Measurements from ENCODE around the gene CLEC20A. TPM values are rescaled to one million over a fixed set of nuclear protein-coding genes. Genes with fewer than 3 reads are reported as not detected.

The CLEC20A gene
- total RNA-seq, 8 experiments from 2014 or later, result 0.21 to 3.1 (median 0.50) TPM; not detected in 2

DNA sequence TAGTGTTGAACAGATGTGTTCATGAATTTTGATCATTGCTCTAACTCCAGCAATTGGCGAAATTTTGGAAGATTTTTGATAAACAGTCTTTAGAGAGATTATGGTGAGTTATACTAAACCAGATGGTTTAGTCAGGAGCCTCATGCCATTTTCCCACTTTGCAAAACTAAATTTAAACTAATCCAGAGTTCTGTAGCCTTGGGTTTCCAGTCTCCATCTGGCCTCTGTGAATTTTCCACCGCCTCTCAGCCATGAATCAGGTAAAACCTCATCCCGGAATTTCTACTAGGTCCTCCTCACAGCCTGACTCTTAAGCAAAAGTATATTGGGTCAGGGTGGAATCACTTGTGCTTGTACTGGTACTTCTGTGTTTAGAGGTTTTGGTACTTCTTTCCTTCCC is 44.8 kb downstream of the CLEC20A start:
- H3K4me1 ChIP-seq (replicated peaks in 1 of 2), result peaks cover 0 to 11% of the 10 kb centered on the region in 2 donors
- no peak for ATAC-seq (replicated peaks in 6 of 8)
- 67 to 100% (median 100%) methylated on average over 1 to 3 of the region's 3 CpGs; no CpG with 5 or more reads in 1 of the 10 experiments for WGBS, 10 experiments
- H3K27ac ChIP-seq, result no peak overlapping the region
- in situ Hi-C loops (cut with MboI; ENCODE audit: low pct_unique_long_range_greater_than_20kb in 2 of 9, low sequenced_read_pairs in 9 of 9, unreplicated experiment in 9 of 9), result no loop called here
- H3K4me3 ChIP-seq, result no peak overlapping the region

- peaks cover 0 to 11% of the 10 kb centered on the region in 2 donors for H3K4me1 ChIP-seq (replicated peaks in 1 of 2)
- H3K4me3 ChIP-seq, result no peak overlapping the region
- 58 to 100% (median 78%) methylated on average over 1 to 3 of the region's 3 CpGs; no CpG with 5 or more reads in 1 of the 10 experiments for WGBS, 10 experiments
- ATAC-seq (replicated peaks in 6 of 8), result no peak
- H3K27ac ChIP-seq, result no peak overlapping the region
- in situ Hi-C loops (cut with MboI; ENCODE audit: low pct_unique_long_range_greater_than_20kb in 2 of 9, low sequenced_read_pairs in 9 of 9, unreplicated experiment in 9 of 9), result no loop called here
Measured at GRCh38 chr1:178451529-178451928, 45.2 kb downstream of the CLEC20A start.

DNA sequence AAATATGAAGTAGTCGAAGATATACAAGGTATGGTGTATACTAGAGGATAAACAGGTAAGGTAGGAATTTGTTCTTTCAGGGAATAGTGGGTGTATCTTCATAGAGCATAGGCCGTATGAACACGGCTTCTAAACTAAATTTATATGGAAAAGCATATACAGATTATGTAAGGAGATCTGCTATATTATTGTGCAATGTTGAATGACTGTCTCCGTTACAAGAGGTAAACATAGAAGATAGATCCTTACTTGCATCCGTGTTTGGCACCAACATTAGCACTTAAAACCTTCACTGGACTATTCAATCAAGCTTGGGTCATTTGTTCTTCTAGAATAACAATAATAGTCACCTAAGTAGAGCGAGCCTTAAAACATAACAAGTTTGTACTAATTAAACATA is 45.9 kb downstream of the CLEC20A start:
- Histone ChIP-seq H3K4me3 (no peak overlapping the region), H3K4me1 (replicated peaks in 1 of 2) (peaks cover 0 to 11% of the 10 kb centered on the region in 2 donors), H3K27ac (no peak overlapping the region)
- WGBS, 10 experiments, result 91 to 100% (median 95%) methylated on average over 1 to 6 of the region's 6 CpGs
- no peak for ATAC-seq (replicated peaks in 6 of 8)
- in situ Hi-C loops (cut with MboI; ENCODE audit: low pct_unique_long_range_greater_than_20kb in 2 of 9, low sequenced_read_pairs in 9 of 9, unreplicated experiment in 9 of 9), result no loop called here

DNA sequence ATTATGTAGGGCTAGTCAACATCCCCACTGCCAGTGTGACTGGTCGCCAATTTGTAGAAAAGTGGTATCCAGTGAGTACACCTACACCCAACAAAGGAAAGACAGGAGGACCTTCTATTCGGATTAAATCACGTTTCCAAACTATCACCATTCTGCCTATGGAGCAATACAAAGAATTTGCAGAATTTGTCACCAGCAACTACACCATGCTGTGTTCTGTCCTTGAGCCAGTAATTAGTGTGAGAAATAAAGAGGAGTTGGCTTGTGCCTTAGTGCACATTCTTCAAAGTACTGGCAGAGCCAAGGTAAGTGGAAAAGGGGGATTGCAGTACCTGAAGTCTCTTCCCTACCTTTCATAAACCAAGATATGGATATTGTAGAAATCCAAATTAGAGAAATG is 53.8 kb downstream of the CLEC20A start:
- Histone ChIP-seq H3K4me1 (replicated peaks in 1 of 2) (peaks cover 2 to 6% of the 10 kb centered on the region in 2 donors), H3K27ac (no peak overlapping the region), H3K4me3 (no peak overlapping the region)
- no peak for ATAC-seq (replicated peaks in 6 of 8)
- 80 to 100% (median 94%) methylated on average over 1 to 3 of the region's 3 CpGs; no CpG with 5 or more reads in 3 of the 10 experiments for WGBS, 10 experiments
- in situ Hi-C loops (cut with MboI; ENCODE audit: low pct_unique_long_range_greater_than_20kb in 2 of 9, low sequenced_read_pairs in 9 of 9, unreplicated experiment in 9 of 9), result no loop called here

DNA sequence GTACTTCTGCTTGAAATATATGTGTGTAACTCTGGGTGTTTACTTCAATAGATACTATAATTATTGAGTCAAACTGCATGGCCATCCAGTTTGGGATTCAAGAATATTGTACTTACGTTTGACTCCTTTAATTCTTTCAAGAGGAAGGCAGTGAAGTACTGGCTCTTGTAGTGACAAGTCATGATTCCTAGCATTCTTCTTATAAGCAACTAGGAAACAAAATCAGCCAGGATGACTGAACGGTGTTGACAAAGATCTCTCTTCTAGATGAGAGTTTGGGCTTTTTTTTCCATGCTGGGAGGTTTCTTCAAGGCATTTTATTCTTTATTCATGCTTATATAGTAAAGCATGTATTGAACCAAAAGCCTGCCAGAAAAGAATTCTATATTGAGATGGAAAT is 58.3 kb downstream of the CLEC20A start:
- peaks cover 0 to 6% of the 10 kb centered on the region in 2 donors for H3K4me1 ChIP-seq (replicated peaks in 1 of 2)
- H3K4me3 ChIP-seq, result no peak overlapping the region
- in situ Hi-C loops (cut with MboI; ENCODE audit: low pct_unique_long_range_greater_than_20kb in 2 of 9, low sequenced_read_pairs in 9 of 9, unreplicated experiment in 9 of 9), result no loop called here
- WGBS, 10 experiments, result 12 to 100% (median 37%) methylated on average over 1 to 2 of the region's 2 CpGs; no CpG with 5 or more reads in 2 of the 10 experiments
- ATAC-seq (replicated peaks in 6 of 8), result peak in 5 of 8 experiments; percentile 35 to 85 (median 43)
- peak overlapping the region in 1 of 2 donors; percentile 5 for H3K27ac ChIP-seq

GRCh38 chr1:178436899-178437298 is 59.9 kb downstream of the CLEC20A start:
- ATAC-seq (replicated peaks in 6 of 8), result no peak
- in situ Hi-C loops (cut with MboI; ENCODE audit: low pct_unique_long_range_greater_than_20kb in 2 of 9, low sequenced_read_pairs in 9 of 9, unreplicated experiment in 9 of 9), result no loop called here
- Histone ChIP-seq H3K4me1 (replicated peaks in 1 of 2) (peaks cover 0 to 6% of the 10 kb centered on the region in 2 donors), H3K27ac (no peak overlapping the region), H3K4me3 (no peak overlapping the region)
- 64 to 100% (median 100%) methylated on average over 1 to 2 of the region's 2 CpGs; no CpG with 5 or more reads in 1 of the 10 experiments for WGBS, 10 experiments

DNA sequence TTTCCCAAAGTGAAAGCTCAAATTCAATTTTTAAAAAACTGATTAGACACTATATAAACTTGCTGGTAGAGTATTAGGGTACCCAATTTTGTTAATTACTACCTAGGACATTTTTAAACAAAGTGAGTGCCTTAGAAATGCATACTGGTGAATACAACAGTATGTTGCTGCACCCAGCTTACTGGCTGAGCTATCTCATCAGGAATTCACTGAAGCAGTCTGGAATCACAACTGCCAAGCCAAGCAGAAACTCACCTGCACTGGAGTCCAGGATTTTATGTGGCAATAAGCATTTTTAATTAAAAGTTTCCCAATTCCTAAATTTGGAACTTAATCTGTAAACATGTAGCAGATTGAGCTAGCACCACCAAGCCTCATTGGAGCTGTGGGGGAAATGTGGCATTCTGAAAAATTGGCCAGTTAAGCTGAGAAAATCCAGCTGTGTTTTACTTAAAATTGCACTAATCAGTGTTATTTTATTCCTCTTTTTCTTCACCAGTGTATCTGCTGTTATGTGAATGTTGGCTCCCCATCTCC is 61.8 kb downstream of the CLEC20A start:
- in situ Hi-C loops (cut with MboI; ENCODE audit: low pct_unique_long_range_greater_than_20kb in 2 of 9, low sequenced_read_pairs in 9 of 9, unreplicated experiment in 9 of 9), result no loop called here
- H3K4me3 ChIP-seq, result no peak overlapping the region
- peaks cover 0 to 6% of the 10 kb centered on the region in 2 donors for H3K4me1 ChIP-seq (replicated peaks in 1 of 2)
- no peak overlapping the region for H3K27ac ChIP-seq
- no peak for ATAC-seq (replicated peaks in 6 of 8)

GRCh38 chr1:178434360-178434759 is 62.4 kb downstream of the CLEC20A start:
- in situ Hi-C loops (cut with MboI; ENCODE audit: low pct_unique_long_range_greater_than_20kb in 2 of 9, low sequenced_read_pairs in 9 of 9, unreplicated experiment in 9 of 9), result no loop called here
- WGBS, 10 experiments, result 64 to 100% (median 88%) methylated on average over 1 of the region's 1 CpG; no CpG with 5 or more reads in 2 of the 10 experiments
- H3K4me3 ChIP-seq, result no peak overlapping the region

More at GRCh38 chr1:178434360-178434759, 62.4 kb downstream of the CLEC20A start:
- Histone ChIP-seq H3K27ac (no peak overlapping the region), H3K4me1 (replicated peaks in 1 of 2) (peaks cover 0 to 6% of the 10 kb centered on the region in 2 donors)
- no peak for ATAC-seq (replicated peaks in 6 of 8)

Other genes starting within 250 kb of the CLEC20A start
- under 1 TPM in 4 of 8 experiments, not detected in 4; 0.14 to 0.66 (median 0.29) TPM for gene TEX35, start 16.1 kb upstream of the CLEC20A start, total RNA-seq
- 10 to 100 TPM in 5 of 8 experiments, 1 to 10 TPM in 3; 1.5 to 48.2 (median 23.5) TPM for gene RALGPS2, start 228.3 kb upstream of the CLEC20A start, total RNA-seq

Measured in motor neuron (in vitro differentiated cells).